Fibroblast of lung (primary cell): ENCODE data around the gene HIRA.

ENCODE experiments used
- CTCF ChIP-seq, 2 donors: IDR thresholded peaks in 1 of 2; conservative IDR thresholded peaks in 1 of 2; 1 replicate in 1 of 2; 2 replicates in 1 of 2; pipeline ENCODE4 v1.5.1; 2011 to 2012; ENCODE audit warnings: low read length in 2 of 2, control low read depth in 1 of 2, inconsistent platforms in 1 of 2, low read depth in 1 of 2, mild to moderate bottlenecking in 1 of 2
- EZH2 ChIP-seq: IDR thresholded peaks from 2 replicates; pipeline ENCODE4 v1.5.1; 2012; ENCODE audit warnings: low read length, control low read depth, mild to moderate bottlenecking; ENCODE audit errors: missing control alignments

- no peak for TF ChIP-seq CTCF (conservative IDR thresholded peaks at IDR 0.05 in 1 of 2, IDR thresholded peaks at IDR 0.05 in 1 of 2; ENCODE audit: low read depth in 1 of 2, low read length in 2 of 2)
- no peak for TF ChIP-seq EZH2
Observed at GRCh38 chr22:19359554-19360299, 71.8 kb downstream of the HIRA start.
